ENCODE measurements around the gene SORL1-AS1.

Gene SORL1-AS1

DNA sequence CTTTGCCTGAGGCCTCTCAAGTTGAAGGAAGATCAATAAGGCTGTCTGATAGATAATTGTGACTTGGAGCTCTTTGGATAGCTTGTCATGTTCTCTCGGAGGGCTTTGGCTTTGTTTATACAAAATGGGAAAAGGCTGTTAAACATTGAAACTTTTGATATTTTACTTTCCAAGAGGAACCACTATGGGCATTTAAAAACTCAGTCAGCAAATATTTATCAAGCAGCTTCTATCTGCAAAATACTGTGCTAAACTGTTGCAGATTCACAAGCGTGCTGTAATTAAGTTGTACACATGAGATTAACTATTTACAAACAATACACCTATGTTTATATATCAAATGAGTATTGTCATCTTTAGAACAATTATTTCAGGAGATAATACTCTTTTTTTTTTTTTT, 35.2 kb downstream of the SORL1-AS1 start:
- Histone ChIP-seq H3K4me1 (peaks cover 21 to 87% (median 48%) of the 10 kb centered on the region in 6 donors), H3K27ac (peak overlapping the region; percentile 2 to 94 (median 90)), H3K4me3 (peak overlapping the region in 1 of 8 donors; percentile 59), H3K27me3 (replicated peaks in 1 of 7) (no peaks in the 10 kb centered on the region), H3K9me3 (no peaks in the 10 kb centered on the region), H3K36me3 (no peaks in the 10 kb centered on the region)
- WGBS, 5 donors, result 35 to 48% (median 42%) methylated on average over 2 of the region's 2 CpGs
- no peak for DNase-seq
- TF ChIP-seq, protein P1, sequence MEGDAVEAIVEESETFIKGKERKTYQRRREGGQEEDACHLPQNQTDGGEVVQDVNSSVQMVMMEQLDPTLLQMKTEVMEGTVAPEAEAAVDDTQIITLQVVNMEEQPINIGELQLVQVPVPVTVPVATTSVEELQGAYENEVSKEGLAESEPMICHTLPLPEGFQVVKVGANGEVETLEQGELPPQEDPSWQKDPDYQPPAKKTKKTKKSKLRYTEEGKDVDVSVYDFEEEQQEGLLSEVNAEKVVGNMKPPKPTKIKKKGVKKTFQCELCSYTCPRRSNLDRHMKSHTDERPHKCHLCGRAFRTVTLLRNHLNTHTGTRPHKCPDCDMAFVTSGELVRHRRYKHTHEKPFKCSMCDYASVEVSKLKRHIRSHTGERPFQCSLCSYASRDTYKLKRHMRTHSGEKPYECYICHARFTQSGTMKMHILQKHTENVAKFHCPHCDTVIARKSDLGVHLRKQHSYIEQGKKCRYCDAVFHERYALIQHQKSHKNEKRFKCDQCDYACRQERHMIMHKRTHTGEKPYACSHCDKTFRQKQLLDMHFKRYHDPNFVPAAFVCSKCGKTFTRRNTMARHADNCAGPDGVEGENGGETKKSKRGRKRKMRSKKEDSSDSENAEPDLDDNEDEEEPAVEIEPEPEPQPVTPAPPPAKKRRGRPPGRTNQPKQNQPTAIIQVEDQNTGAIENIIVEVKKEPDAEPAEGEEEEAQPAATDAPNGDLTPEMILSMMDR (IDR thresholded peaks at IDR 0.05 in 8 of 11, conservative IDR thresholded peaks at IDR 0.05 in 3 of 11), result no peak
- TF ChIP-seq POLR2AphosphoS5 (IDR thresholded peaks at IDR 0.05) (no peak), POLR2A (IDR thresholded peaks at IDR 0.05) (no peak)
- intact Hi-C loops (cut with DNase I; ENCODE audit: low total_unique reads), result no loop called here

DNA sequence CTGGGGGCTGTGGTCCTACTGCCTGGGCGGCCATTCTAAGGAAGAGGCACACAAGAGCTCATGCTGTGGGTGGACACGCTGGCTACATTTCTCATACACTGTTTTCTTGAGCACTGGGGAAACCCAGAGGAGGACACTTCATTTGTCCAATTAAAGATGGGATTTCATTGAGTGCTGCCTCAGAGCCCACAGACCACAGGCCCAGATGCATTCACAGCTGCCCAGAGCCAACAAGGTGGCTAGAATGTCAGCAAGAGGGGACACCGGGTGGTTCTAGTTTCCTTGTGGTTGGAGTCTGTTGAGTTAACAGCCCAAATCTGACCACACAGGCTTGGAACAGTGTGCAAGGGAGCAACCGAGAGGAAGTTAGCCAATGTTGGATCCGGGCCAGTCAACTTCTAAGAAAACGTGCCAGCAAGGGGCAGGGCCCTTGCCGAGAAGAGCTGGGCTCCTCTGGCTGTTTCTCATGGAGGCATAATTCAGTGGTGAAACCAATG, 35.7 kb downstream of the SORL1-AS1 start:
- intact Hi-C loops (cut with DNase I; ENCODE audit: low total_unique reads), result no loop called here

DNA sequence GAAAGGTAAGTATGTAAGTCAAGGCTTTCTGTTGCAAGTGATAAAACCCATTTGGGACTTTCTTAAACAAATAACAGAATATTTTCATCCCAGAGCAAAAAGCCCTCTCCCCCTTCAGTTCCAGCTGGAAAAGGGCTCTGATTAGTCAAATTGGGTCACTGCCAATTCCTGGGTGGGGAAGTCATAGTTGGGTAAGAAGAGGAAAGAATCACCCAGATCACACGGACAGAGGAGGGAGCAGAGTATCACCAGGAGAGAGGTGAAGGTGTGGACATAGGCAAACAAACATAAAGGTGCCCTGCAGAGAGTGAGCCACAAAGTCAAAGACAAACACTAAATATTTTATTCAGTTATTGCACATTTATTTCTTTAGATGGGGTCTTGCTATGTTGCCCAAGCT, 36.9 kb downstream of the SORL1-AS1 start:
- WGBS, 5 donors, result 4 to 69% (median 18%) methylated on average over 1 of the region's 1 CpG
- intact Hi-C loops (cut with DNase I; ENCODE audit: low total_unique reads), result no loop called here
- Histone ChIP-seq H3K27ac (peak overlapping the region in 3 of 8 donors; percentile 91 to 94 (median 92)), H3K4me1 (peaks cover 15 to 70% (median 41%) of the 10 kb centered on the region in 6 donors), H3K36me3 (no peaks in the 10 kb centered on the region), H3K27me3 (replicated peaks in 1 of 7) (no peaks in the 10 kb centered on the region), H3K4me3 (no peak overlapping the region), H3K9me3 (no peaks in the 10 kb centered on the region)
- DNase-seq, result no peak
- TF ChIP-seq POLR2A (IDR thresholded peaks at IDR 0.05), result no peak
- no peak for TF ChIP-seq POLR2AphosphoS5 (IDR thresholded peaks at IDR 0.05)

More for the DNA sequence above, 35.7 kb downstream of the SORL1-AS1 start:
- Histone ChIP-seq H3K4me1 (peaks cover 16 to 82% (median 43%) of the 10 kb centered on the region in 6 donors), H3K4me3 (peak overlapping the region in 1 of 8 donors; percentile 59), H3K36me3 (no peaks in the 10 kb centered on the region), H3K9me3 (no peaks in the 10 kb centered on the region), H3K27ac (peak overlapping the region; percentile 2 to 94 (median 90)), H3K27me3 (replicated peaks in 1 of 7) (no peaks in the 10 kb centered on the region)
- WGBS, 5 donors, result 11 to 32% (median 15%) methylated on average over 5 to 7 of the region's 7 CpGs
- DNase-seq, result peak; percentile 90
- no peak for TF ChIP-seq POLR2A (IDR thresholded peaks at IDR 0.05)
- peak; percentile 43 to 94 (median 62) for TF ChIP-seq POLR2AphosphoS5 (IDR thresholded peaks at IDR 0.05)

DNA sequence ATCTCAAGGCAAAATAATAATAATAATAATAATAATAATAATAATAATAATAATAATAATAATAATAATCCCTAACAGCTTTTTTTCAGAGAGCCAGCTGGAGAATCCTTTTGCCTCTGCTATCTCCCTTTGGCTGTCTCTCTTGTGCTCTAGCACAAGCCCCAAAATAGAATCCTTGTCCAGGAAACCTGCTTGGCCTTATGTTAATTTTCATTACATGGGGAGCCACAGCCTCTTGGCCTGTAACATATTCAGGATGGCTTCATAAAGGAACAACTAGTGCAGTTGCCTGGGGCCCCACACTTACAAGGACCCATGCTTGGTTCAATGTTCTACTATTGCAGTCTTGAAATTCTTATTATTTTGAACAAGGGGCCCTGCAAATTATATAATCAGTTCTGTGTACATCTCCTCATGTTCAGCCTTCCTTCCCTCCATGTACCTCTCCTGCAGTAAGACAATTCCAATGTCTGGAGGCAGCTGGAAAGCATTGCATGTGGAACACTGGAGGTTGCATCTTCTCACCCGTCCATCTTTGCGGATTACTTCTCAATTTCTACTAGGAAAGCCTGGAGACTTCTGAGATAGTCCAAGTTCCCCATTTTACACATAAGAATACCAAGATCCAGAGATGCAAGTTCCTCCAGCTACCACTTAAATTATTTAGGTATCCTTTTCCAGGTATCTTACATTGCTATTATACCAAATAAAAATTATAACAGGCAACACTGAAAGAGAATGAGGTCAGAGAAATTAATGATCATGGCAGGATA, 38.4 kb downstream of the SORL1-AS1 start:
- Histone ChIP-seq H3K27me3 (replicated peaks in 1 of 7) (no peaks in the 10 kb centered on the region), H3K4me1 (peaks cover 13 to 55% (median 33%) of the 10 kb centered on the region in 6 donors), H3K9me3 (no peaks in the 10 kb centered on the region), H3K4me3 (no peak overlapping the region), H3K27ac (peak overlapping the region in 2 of 8 donors; percentile 91 to 94), H3K36me3 (no peaks in the 10 kb centered on the region)
- WGBS, 5 donors, result 52 to 83% (median 65%) methylated on average over 2 of the region's 2 CpGs
- intact Hi-C loops (cut with DNase I; ENCODE audit: low total_unique reads), result no loop called here
- TF ChIP-seq POLR2A (IDR thresholded peaks at IDR 0.05), result no peak
- no peak for TF ChIP-seq POLR2AphosphoS5 (IDR thresholded peaks at IDR 0.05)
- TF ChIP-seq, protein P1 (IDR thresholded peaks at IDR 0.05 in 8 of 11, conservative IDR thresholded peaks at IDR 0.05 in 3 of 11), result no peak
- DNase-seq, result no peak
